EH (cell line): ENCODE data around the gene PPL.
A peak's percentile ranks its signal among the peaks of the same experiment; 100 is the strongest.
"Not testable (repeated sequence)": the region's sequence is repeated elsewhere in the genome, so short reads cannot be mapped to it uniquely, and the experiment has no call there.

ENCODE experiments used
- DNase-seq: peaks from one replicate; pipeline ENCODE4 v3.0.0-alpha.2; 2015; ENCODE audit warnings: low read depth

PPL gene, protein sequence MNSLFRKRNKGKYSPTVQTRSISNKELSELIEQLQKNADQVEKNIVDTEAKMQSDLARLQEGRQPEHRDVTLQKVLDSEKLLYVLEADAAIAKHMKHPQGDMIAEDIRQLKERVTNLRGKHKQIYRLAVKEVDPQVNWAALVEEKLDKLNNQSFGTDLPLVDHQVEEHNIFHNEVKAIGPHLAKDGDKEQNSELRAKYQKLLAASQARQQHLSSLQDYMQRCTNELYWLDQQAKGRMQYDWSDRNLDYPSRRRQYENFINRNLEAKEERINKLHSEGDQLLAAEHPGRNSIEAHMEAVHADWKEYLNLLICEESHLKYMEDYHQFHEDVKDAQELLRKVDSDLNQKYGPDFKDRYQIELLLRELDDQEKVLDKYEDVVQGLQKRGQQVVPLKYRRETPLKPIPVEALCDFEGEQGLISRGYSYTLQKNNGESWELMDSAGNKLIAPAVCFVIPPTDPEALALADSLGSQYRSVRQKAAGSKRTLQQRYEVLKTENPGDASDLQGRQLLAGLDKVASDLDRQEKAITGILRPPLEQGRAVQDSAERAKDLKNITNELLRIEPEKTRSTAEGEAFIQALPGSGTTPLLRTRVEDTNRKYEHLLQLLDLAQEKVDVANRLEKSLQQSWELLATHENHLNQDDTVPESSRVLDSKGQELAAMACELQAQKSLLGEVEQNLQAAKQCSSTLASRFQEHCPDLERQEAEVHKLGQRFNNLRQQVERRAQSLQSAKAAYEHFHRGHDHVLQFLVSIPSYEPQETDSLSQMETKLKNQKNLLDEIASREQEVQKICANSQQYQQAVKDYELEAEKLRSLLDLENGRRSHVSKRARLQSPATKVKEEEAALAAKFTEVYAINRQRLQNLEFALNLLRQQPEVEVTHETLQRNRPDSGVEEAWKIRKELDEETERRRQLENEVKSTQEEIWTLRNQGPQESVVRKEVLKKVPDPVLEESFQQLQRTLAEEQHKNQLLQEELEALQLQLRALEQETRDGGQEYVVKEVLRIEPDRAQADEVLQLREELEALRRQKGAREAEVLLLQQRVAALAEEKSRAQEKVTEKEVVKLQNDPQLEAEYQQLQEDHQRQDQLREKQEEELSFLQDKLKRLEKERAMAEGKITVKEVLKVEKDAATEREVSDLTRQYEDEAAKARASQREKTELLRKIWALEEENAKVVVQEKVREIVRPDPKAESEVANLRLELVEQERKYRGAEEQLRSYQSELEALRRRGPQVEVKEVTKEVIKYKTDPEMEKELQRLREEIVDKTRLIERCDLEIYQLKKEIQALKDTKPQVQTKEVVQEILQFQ (N-terminal part only)

DNA sequence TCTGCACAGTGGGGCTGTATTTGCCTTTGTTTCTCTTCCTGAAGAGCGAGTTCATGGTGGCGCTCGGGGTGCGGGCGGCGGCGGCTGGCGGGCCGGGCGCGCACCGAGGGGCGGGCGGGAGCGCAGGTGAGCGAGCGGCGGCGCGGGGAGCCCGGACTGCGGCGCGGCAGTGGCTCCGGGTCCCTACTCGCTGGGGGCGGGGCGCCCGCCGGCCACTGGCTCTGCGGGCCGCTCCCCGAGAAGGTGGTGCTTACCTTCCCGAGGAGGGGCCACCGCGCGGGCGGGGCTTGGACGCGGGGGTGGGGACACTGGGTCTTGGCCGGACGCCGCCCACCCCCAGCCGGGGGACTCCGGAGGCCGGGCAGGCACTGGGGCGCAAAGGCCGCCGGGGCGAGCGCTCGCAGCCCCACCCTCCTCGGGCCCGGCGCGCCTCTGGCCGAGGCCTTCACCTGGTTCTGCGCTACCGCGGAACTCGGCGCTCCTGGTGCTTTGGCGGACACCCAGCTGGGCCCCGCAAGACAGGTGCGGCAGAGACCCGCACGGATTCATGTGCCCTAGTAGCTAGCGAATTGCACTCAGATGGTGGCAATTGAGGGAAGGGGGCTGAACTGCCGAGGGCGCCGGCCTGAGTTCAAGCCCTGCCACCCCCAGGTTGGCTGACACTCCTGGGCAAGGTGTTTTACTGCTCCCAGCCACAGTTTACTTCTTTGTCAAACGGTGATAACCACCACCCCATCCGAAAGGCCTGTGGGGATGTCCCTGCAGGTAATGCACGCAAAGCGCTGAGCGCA lies at the start of gene PPL:
PPL (minus strand) TSS at position 158 of the 791 bp plus-strand sequence; CDS start at position 55, 103 bp downstream.
- no peak for DNase-seq

DNA sequence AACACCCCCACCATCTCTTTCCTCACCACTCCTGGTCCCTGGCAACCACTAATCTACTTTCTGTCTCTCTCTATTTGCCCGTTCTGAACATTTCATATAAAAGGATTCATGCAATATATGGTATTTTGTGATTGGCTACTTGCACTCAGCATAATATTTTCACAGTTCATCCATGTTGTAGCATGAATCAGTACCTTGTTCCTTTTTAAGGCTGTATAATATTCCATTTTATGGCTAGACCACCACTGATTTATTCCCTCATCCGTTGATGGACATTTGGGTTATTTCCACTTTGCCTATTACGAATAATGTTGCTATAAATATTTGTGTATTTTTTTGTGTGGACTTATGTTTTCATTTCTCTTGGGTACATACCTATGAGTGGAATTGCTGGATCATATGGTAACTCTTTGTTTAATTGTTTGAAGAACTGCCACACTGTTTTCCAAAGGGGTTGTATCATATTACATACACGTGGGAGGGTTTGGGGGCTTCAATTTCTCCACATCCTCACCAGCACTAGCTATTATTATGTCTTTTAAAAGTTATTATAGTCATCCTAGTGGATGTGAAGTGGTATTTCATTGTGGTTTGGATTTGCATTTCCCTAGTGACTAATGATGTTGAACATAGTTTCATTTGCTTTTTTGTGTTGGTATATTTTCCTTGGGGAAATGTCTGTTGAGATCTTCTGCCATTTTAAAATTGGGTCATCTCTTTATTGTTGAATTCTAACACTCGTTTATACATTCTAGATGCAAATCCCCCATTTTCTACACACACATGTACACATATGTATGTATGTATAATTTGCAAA lies 47.4 kb upstream of the PPL start:
- DNase-seq: no peak

DNA sequence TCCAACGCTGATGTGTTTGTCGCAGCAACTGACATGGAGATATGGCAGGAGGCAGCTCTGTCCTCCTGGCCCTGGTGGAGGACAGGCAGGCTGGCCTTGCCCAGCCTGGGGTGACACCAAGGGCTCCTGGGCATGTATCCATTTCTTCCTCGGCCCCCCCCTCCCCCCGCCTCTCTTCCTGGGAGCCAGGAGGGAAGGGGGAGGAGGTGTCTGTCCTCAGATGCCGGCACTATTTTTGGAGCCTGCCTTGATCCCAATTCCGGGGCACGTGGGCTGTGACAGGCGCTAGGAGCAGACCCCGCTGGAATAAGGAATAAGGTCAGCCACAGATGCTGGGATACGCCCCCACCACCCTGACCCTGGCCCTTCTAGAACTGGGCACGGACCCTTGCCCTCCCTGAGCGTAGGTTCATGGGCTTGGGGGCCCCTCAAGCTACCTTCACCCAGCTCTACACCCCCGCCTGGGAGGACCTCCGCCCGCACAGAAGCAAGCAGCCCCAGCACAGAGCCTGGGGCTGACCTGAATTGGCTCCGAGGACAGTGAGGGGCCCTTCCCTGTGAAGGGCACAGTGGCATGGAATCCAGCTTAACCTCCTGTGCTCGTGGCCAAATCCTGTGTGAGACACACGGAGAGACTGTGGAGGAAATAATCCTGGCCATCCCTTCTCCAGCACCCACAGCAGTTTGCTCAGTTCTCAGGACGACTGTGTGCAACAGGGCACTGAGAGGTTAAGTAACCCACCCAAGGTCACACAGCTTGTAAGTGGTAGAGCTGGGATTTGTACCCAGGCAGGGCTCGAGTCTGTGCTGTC lies 45.3 kb upstream of the PPL start:
- DNase-seq: no peak

DNA sequence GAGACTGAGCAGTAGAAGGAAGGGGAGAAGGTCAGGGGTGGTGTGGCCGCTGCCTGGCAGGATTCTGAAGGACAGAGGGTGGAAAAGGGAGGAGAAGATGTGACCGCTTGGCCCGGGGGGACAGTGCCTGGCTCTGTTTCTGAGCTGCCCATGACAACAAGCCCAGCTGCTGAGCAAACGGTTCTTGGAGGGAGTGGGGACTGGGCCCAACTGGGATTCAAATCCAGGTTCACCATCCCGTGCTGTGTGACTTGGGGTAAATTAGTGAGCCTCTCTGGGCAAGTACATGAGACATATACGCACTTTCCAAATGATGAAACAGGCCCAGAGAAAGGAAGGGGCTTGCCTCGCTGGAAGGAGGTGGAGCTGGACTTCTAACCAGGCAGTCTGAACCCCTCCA lies 44.5 kb upstream of the PPL start:
- no peak for DNase-seq

DNA sequence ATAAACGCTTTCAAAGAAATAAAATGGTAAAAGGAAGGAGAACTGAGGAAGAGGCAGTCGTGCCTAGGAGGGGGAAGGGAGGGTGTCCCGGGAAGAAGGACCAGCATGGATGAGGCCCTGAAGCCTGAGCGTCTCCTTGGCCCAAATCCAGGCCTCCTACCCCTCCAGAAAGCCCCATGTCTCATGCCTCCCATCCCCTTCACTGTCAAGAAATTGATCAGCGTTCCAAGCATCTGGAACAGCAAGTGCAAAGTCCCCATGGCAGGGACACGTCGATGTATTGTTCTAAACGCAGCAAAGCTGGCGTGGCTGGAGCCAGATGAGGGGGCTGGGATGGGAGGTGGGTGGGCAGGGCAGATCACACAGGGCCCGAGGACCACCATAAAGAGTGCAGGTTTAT lies 43.7 kb upstream of the PPL start:
- no peak for DNase-seq

DNA sequence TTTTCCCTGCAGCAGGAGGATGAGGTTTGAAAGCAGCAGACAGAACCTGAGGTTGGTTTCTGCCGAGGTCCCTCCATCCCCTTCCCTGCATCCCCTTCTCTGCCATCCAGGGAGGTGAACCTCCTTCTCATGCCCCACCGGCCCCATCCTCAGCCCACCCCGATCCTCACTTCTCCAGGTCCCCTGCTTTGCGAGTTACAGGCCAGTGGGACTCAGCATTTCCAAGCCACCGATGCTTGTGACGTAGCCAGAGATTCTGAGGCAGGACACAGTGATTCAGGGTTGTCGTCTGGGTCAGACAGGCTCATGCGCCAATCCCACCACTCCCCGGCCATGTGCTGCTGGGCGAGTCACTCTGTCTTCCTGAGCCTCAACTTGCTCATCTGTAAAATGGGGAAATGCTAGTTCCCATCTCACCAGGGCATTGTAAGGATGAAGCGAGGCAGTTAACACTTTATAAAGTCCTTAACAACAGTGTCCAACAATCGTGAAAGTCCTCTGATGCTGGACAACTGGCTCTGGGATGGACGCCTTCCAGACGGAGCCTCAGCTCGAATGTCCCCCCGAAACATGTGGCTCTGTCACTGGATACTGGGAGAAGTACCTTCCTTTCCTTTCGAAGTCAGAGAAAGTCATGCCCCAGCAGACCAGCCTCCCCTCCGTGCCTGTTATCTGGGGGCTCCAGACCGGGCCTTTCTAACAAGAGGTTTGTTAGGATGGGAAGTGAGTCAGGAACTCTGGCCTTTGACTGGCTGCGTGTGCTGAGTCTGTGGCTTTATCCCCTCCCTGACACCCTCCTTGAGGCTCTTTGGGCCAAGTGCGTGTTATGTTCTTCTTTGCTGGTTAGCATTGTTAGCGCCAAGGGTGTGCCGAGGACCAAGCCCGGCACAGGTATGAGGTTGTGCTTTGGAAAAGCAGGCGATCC lies 43.0 kb upstream of the PPL start:
- DNase-seq: no peak

DNA sequence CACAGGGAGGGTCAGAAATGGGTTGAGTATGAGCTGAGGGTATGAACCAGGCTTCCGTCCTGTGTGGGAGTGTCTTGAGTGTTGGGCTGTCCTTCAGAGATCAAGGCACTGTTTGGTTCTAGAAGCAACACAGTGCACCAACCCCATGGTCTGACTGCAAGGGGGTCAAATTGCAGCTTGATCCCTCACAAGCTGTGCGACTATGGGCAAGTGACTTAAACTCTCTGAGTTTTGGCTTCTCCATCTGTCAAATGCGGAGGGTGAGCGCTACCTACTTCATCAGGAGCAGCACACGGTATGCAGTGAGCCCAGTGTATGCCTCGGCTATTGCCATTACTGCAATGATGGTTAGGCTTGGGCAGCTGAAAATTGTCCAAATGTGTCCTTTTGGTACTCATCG lies 42.2 kb upstream of the PPL start:
- no peak for DNase-seq

DNA sequence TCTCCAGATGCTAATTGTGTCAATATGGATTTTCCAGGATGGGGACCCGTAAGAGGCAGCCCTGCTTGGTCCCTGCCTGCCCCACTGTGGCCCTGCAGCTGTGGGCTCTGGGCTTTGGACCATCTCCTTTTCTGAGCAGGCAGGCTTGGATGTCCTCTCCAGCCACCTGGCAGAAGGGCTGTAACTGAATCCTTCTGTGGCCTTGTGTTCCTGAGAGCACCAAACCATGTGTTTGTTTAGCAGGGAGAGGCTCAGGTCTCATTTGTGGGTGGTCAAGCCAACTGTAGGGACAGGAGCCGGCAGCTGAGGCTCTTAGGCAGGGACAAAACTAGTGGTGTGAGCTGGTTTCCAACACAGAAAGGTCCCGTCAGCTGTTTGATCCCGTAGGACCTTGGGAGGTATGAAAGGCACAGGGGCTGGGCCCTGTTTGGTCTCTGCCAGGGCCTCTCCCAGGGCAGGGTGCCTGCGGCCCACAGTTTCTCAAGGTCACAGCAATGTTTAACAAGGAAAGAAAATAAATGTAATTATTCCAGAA lies 39.7 kb upstream of the PPL start:
- DNase-seq: no peak

DNA sequence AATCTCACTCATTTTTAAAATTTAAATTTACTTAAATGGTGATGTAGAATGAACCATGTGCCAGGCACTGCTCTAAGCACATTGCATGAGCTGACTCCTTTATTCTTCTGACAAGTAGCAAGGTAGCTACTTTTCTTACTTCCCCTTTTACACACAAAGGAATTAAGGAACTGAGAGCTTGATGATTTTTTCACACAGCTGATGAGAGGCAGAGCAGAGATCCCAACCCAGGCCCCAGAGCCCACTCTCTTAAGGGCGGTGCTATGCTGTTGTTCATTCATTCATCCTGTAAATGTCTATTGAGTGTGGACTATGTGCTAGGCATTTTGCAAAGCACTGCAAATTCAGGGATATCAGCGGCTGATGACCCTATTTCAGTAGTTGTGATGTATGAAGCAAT lies 39.1 kb upstream of the PPL start:
- no peak for DNase-seq

DNA sequence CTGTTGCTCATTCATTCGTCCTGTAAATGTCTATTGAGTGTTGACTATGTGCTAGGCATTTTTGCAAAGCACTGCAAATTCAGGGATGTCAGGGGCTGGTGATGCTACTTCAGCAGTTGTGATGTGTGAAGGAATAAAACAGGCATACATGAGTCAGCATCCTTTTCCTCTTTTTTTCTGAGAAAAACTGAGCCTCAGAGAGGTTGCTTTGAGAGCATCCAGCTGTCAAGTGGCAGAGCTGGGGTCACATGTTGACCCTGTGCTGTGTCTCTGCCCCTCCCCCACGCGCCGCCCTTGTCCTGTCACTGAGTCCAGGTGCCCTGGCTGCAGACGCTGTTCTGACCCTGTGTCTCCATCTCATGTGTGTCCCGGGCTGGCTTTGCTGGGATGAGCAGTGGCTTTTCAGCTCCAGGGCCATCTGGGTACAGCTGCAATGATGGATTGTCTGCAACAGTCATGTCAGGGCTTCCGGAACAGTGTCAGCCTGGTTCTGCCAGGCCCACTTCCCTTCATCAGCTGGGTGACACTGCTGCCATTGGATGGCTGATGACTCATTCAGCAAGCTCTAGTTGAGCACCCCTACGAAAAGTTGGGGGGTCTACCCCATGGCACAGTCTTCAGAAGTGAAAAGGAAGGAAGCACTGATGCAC lies 36.1 kb upstream of the PPL start:
- DNase-seq: no peak

DNA sequence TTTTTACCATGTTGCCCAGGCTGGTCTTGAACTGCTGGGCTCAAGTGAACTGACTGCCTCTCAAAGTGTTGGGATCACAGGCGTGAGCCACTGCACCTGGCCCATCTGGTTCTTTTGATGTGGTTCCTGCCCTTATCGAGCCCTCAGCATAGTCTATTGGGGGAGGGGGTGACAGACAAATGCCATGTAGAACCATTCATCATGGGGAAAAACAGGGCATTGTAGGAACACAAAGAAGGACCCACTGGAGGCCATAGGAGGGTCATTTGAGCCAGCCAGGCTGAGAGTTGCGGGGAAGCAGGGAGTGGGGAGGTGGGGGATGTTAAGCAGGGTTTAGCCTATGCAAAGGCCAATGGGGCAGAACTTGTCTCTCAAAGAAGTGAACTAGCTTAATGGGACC lies 33.1 kb upstream of the PPL start:
- no peak for DNase-seq

DNA sequence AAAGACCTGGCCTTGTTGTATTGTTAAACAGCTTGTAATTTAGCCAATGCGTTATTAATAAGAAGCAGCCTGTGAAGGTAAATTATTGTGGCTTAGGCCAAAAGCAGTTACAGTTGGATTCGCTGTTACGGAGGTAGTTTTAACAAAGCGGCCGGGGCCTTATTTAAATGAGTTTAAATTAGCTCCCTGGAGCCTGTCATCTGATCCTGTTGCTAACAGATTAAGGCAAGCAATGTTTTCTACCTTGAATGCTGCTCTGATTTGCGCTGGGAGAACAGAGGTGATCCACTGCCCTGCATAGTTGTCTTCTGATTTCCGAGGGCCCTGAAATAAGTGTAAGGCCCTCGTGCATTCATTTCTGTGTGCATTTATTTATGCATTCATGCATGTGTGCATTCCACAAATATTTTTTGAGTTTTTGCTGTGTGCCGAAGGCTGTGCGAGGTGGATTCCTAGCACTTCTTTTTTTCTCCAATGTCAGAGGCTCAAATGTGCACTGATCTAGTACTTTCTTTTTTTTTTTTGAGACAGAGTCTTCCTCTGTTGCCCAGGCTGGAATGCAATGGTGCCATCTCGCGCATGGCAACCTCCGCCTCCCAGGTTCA lies 32.0 kb upstream of the PPL start:
- DNase-seq: no peak

DNA sequence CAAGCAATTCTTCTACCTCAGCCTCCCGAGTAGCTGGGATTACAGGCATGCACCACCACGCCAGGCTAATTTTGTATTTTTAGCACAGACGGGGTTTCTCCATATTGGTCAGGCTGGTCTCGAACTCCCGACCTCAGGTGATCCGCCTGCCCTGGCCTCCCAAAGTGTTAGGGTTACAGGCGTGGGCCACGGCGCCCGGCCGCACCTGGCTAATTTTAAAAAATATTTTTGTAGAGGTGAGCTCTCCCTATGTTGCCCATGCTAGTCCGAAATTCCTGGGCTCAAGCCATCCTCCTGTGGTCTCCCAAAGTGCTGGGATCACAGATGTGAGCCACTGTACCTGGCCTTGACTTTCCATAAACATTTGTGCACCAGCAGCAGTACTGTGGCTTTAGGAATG lies 31.3 kb upstream of the PPL start:
- DNase-seq: not testable (repeated sequence)

DNA sequence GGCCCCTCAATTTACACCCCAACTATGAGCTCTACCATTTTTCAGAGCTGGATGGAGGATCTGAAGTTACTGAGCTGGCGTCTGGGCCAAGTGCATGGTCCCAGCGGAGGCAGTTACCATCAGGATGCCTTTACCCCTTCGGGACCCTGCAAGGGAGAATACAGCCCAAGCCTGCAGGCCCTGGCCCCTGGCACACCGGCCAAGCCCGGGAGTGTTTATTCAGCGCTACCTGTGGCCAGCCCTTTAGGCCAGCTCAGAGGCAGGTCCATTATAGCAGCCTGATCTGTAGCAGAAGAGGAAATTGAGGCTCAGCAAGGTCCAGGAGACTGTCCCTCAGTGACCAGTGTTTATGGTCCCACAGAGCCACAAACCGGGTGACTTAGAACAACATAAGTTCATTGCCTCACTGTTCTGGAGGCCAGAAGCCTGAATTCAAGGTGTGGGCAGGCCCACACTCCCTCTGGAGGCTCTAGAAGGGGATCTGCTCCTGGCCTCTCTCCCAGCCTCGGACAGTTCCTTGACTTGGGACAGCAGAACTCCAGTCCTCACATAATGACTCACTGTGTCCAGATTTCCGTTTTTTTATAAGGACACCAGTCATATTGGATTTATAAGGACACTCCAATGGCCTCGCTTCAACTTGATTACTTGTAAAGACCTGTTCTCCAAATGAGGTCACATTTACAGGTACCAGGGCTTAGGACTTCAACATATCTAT lies 29.9 kb upstream of the PPL start:
- DNase-seq: peak; percentile 27

DNA sequence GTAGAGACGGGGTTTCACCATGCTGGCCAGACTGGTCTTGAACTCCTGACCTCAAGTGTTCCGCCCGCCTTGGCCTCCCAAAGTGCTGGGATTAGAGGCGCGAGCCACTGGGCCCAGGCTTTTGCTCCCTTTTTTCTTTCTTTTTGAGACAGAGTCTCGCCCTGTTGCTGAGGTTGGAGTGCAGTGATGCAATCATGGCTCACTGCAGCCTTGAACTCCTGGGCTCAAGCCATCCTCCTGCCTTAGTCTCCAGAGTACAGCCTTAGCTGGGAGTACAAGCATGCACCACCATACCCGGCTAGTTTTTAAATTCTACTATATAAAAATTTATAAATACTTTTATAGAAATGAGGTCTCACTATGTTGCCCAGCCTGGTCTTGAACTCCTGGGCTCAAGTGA lies 26.6 kb upstream of the PPL start:
- DNase-seq: not testable (repeated sequence)

DNA sequence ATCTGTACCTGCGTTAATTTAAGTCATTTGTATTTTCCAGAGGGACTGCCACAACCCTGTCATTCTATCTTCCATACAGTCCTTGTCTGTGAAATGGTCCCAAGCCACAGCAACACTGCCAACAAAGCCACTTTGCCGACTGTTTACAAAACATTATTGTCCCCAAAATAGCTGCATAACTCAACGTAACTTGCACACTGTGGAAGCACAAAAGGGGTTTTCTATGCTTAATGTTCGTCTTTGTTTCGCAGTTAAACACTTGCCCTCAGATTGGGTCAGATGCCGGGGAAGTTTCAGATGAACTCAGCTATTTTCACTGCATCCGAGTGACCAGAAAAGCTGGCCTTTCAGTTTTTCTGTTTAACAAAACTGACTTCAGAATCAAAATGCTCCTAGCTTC lies 25.8 kb upstream of the PPL start:
- DNase-seq: no peak

DNA sequence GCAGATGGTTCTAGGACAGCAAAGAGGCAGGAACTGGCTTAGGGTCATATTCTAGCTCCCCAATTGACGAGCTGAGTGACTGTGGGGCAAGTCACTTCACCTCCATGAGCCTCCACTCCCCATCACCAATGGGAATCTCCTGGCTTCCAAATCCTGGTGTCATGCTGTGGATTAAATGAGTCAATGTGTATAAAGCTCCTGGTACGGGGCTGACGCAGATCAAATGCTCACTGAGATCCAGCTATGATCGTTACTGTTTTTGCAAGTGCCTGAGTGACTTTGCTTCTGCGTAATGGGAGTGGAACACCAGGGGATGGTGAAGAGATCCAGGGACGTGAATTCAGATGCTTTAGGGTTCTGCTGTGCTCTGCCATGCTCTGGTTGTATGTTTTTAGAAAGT lies 23.6 kb upstream of the PPL start:
- DNase-seq: no peak
